Keratinocyte (primary cell): ENCODE data around the gene CNTNAP5.

Source experiments
- EZH2 ChIP-seq: IDR thresholded peaks from one replicate; pipeline ENCODE4 v1.6.1; 2012; ENCODE audit warnings: inconsistent platforms, mild to moderate bottlenecking, low read length, moderate library complexity
- TF ChIP-seq, protein P1 (sequence below), 3 experiments: IDR thresholded peaks in 1 of 3; conservative IDR thresholded peaks in 1 of 3; optimal IDR thresholded peaks in 1 of 3; 2 replicates in 2 of 3; 3 replicates in 1 of 3; pipeline versions ENCODE3 to v1.5.1; 2011; ENCODE audit warnings: low read length in 3 of 3, mild to moderate bottlenecking in 3 of 3, moderate library complexity in 2 of 3, control low read depth in 1 of 3, inconsistent platforms in 1 of 3; ENCODE audit not compliant: insufficient read depth in 2 of 3; ENCODE audit errors: extremely low read depth in 1 of 3

DNA sequence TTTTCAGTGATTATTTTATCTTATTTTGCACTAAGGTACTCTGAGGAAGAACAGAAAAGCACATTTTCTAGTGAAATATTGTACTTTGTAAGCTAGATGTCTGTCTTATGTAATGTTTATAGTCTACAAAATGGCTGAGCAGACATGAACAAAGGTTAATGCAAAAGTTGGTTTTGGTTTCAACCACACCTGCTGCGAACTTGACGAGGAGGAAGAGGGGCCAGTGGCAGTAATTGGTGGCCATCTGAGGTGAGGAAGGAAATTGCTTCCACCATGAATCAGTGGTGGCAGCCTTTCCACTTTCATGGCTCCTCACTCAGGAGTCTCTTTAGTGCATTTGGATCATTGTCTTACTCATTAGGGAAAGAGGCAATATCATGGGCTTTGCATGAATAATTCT is 894.2 kb downstream of the CNTNAP5 start:
- TF ChIP-seq, protein P1, sequence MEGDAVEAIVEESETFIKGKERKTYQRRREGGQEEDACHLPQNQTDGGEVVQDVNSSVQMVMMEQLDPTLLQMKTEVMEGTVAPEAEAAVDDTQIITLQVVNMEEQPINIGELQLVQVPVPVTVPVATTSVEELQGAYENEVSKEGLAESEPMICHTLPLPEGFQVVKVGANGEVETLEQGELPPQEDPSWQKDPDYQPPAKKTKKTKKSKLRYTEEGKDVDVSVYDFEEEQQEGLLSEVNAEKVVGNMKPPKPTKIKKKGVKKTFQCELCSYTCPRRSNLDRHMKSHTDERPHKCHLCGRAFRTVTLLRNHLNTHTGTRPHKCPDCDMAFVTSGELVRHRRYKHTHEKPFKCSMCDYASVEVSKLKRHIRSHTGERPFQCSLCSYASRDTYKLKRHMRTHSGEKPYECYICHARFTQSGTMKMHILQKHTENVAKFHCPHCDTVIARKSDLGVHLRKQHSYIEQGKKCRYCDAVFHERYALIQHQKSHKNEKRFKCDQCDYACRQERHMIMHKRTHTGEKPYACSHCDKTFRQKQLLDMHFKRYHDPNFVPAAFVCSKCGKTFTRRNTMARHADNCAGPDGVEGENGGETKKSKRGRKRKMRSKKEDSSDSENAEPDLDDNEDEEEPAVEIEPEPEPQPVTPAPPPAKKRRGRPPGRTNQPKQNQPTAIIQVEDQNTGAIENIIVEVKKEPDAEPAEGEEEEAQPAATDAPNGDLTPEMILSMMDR (optimal IDR thresholded peaks at IDR 0.05 in 1 of 3, IDR thresholded peaks at IDR 0.05 in 1 of 3, conservative IDR thresholded peaks at IDR 0.05 in 1 of 3; ENCODE audit: extremely low read depth in 1 of 3, insufficient read depth in 2 of 3, low read length in 3 of 3): no peak
- no peak for TF ChIP-seq EZH2
